HG02870 (cell line): ENCODE results near the gene DMD.

Source experiments
- ATAC-seq: cut with Tn5 transposase; IDR thresholded peaks from one replicate; pipeline ENCODE4 v1.9.1; 2021; ENCODE audit warnings: mild to moderate bottlenecking, moderate library complexity; ENCODE audit not compliant: unreplicated experiment

The DMD gene

DNA sequence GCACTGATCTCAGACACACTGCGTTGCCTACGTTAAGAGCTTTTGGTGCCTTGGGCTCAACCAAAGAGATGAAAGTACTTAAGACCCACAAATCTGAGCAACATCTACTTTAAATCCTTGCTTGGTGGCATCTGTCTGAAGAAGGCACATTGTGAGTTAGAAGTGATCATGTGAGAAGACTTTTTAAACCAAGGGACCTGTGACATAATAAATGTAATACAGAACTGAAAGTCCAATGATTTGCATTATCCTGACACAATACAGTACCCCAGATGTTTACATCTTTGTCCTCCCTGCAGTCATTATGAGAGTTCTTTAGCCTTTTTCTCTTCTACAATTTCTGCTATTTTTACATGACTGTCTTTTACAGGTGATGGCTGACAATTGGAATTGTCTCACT, 2042.8 kb downstream of the DMD start:
- ATAC-seq = peak; percentile 99

GRCh38 chrX:31166832-31167231, 2044.5 kb downstream of the DMD start:
- no peak for ATAC-seq

- ATAC-seq = no peak
Observed at GRCh38 chrX:31166416-31166815, 2044.9 kb downstream of the DMD start.

GRCh38 chrX:31165241-31166035, 2045.9 kb downstream of the DMD start:
- no peak for ATAC-seq

DNA sequence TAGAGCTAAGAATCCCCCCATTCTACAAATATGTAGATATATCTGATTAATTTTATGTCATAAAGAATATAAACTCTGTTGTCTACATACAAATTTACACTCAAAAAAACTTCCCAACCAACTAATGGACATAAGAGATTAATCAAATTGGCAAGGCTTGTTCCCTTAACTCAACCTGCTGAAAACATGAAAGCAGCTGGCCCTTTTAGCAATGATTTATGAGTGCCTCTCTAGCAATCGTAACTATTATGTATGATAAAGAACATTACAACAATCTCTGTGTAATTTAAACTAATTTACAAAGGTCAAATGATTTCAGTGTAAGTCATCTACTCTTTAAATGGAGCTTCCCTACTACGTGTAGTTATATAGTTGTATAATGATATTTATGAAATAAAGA, 2056.4 kb downstream of the DMD start:
- no peak for ATAC-seq

DNA sequence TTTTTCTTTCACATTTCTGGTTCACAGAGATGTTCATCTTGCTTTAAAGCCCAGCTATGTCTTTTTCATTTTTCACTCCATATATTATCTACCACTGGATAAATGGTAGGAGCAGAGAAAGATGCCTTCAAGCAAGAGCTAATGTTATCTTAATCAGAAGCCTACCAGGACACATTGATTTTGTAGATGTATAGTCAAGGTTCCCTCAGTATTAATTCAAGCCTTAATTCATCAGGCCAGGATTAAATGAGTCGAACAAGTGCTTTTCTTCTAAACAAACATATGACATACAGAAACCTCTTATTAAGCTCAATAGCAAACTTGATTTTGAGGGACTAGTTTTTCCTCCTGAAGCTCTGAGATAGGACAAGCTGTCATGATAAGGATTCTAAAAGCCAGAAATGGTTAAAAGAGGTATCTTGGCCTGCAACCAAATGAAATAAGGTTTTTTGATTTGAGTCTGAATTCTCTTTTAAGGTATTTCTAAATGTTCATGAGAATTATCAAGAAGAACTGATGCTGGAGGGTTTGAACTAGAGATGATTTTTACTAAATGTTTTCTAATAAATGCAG, 2057.8 kb downstream of the DMD start:
- ATAC-seq = no peak

- ATAC-seq = no peak
Observed at GRCh38 chrX:31147175-31147574, 2064.2 kb downstream of the DMD start.

- no peak for ATAC-seq
Observed at GRCh38 chrX:31139961-31140360, 2071.4 kb downstream of the DMD start.

DNA sequence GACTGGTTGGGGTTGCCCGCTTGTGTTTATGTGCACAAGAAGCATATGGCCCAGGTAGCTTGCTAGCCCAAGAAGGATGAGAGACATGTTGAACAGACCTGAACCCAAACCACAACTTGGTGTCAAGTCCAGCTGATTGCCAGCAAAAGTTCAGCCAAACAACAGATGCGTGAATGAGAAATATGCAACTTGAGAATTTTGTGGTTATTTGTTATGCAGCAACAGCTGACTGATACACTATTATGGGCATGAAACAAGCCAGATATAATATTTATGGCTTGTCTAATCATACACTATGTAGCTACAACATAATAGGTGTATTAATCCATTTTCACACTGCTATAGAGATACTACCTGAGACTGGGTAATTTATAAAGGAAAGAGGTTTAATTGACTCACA, 2073.2 kb downstream of the DMD start:
- ATAC-seq = no peak

DNA sequence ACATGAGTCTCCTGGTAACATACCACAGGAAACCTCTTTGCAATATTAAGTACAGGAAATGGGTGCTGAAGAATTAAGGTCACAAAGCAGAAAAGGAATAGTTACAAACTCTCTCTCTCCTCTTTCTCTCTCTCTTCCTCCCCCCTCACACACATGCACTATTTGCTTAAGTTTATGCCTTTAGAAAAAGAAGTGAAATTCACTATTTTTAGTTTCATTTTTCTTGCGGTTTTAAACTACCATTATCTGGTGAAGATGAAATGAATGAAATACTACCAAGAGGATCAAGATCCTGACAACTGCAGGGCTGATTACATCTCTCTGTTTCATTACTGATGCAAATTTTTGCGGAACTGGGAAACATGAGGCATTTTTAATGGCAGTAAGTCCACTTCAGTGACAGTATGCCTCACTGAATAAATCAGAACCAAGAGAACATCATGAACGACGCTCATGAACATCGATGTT, 2075.2 kb downstream of the DMD start:
- peak; percentile 94 for ATAC-seq

- ATAC-seq = no peak
Observed at GRCh38 chrX:31132821-31133241, 2078.5 kb downstream of the DMD start.

DNA sequence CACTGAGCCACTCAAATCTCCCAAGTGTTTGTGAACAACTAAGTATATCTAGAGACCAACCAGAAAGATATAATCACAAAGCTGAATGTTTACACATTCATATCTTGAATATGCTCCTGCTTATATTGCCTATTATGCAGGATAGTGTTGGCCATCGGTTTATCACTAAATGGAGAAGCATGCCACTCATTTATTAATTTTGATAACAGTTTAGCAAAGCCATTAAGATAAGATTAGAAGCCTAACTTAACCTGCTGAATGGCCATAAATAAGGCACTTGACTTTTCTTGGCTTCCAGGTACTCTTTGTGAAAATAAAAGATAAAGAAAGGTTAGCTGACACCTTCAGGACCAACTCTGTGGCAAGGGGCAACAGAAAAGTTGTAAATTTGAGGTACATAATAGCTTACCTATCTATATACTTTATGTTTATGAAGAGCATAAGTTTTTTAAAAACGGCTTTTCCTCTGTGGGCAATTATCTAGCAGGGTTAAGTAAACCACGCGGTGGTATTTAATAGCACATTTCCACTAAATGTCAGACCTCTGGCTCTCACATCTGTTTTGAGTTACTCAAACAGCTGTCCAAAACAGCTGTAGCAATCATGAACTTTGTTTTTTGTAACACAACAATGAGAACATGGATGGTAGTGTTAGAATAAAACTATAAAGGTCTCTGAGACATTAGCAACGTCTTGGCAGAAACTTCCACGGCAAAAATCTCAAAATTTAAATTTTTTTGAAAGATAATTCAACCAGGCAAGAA, 2080.7 kb downstream of the DMD start:
- no peak for ATAC-seq

- ATAC-seq = no peak
Observed at GRCh38 chrX:31128855-31129254, 2082.5 kb downstream of the DMD start.

- ATAC-seq = no peak
Observed at GRCh38 chrX:31127716-31128115, 2083.6 kb downstream of the DMD start.

DNA sequence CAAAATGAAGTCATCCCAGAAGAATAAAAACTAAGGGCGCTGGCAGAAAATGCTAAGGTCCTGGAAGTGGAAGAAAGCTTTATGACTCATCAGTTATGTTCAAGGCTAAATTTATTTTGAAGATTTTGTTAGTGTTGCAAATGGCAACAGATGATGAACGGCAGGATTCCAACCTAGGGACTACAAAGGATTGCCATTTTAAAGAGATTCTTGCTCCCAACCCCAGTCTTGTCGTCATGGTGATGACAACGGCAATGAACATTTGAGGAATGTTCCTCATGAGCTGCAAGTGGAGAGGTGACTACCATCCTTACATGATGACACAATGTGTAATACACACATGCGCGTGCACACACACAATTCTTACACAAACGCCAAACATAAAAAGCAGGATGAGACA, 2085.1 kb downstream of the DMD start:
- no peak for ATAC-seq

- no peak for ATAC-seq
Observed at GRCh38 chrX:31124536-31124935, 2086.8 kb downstream of the DMD start.

DNA sequence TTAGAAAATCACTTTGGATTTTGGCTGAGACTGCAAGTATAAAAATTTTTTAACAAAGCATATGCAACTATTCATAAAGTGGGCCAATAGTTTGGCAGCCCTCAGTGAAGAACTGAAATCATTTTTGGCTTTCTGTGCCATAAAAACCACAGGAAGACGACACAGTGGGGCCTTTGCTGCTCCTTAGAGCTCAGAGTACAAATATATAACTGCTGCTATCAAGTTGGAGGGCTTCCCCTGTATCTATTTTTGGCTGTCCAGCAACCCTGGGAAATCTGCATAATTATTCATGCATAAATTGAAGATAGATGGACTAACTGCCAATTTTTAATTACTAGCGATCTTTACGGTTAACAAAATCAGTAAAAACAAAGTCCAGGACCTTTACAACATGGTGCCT, 2088.0 kb downstream of the DMD start:
- ATAC-seq = no peak

DNA sequence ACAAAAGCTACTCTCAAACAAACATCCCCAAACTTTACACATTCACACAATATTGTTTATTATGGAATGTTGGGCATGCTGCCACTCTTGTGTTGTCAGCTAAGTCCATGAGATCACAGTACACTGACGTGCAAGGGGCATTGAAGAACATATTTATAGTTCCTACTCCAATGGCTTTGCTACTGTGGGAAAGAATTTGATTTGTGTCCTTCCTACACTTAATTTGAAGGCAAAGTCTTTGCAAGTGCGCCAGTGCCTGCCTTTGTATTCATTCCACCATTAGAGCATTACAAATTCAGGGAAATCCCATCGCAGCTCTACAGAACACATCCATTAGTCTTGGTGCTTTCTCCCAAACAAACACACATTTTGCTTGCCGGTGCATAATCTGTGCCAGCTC, 2094.1 kb downstream of the DMD start:
- no peak for ATAC-seq

DNA sequence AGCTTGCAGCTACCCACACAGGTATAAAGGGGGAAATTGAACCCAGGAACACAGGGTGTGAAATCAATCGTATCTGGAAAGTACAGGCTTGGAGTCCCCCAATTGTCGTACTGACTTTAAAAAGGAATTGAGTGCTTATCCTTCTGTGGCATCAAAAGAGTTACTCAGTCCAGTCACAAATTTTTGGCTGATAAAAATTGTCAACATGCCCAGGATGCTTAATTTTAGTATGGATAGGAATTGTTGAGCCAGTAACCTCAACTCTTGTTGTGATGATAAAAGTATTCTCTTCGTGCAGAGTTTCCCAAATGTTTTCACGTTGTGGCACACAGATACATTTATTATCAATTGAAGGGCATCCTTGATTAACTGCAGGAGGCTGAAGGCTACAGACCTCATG, 2096.0 kb downstream of the DMD start:
- ATAC-seq = no peak

DNA sequence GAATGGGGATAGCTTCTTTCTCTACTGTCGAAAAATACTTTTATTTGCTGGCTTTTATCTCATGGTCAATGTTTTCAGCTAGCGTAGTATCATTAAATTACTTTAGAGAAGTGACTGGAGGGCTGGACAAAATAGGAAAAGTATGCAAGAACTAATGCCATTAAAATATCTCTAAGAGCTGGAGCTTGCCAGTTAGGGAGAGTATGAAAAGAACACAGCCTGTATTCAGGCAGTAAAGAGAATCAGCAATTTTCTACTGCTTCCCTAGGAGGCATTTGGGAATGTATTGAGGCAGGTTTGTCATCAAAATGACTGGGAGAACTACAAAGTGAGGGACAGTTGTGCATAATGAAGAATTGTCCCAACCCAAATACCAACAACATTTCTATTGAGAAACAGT, 2096.5 kb downstream of the DMD start:
- no peak for ATAC-seq

GRCh38 chrX:31112226-31112999, 2098.9 kb downstream of the DMD start:
- ATAC-seq = peak; percentile 57
